A673 (cell line): ENCODE results near the gene SCRN2.

Experiments used
- CTCF ChIP-seq: fragments of 300-800, 200-600 bp; sonication (generic); conservative IDR thresholded peaks from 2 replicates; pipeline ENCODE4 v1.5.1; 2017; ENCODE audit warnings: low read depth, mild to moderate bottlenecking, antibody characterized with exemption, low read length, moderate library complexity, mixed read lengths
- EZH2 ChIP-seq: fragments of 200-600 bp; sonication (generic); IDR thresholded peaks from 2 replicates; pipeline ENCODE4 v1.6.1; 2017; ENCODE audit warnings: borderline replicate concordance, low read depth, mild to moderate bottlenecking, mixed read lengths, antibody characterized with exemption, low read length; ENCODE audit not compliant: poor library complexity, severe bottlenecking

- no peak for TF ChIP-seq CTCF
- no peak for TF ChIP-seq EZH2
Observed at GRCh38 chr17:47882695-47883588, 41.9 kb upstream of the SCRN2 start.
